GM19395 (cell line): ENCODE measurements around the gene MPC1L.
A peak's percentile ranks its signal among the peaks of the same experiment; 100 is the strongest.
"Not testable (repeated sequence)": the region's sequence is repeated elsewhere in the genome, so short reads cannot be mapped to it uniquely, and the experiment has no call there.

ENCODE experiments used
- ATAC-seq: cut with Tn5 transposase; IDR thresholded peaks from one replicate; pipeline ENCODE4 v1.9.1; 2021; ENCODE audit warnings: mild to moderate bottlenecking, moderate library complexity; ENCODE audit not compliant: unreplicated experiment

Gene MPC1L

DNA sequence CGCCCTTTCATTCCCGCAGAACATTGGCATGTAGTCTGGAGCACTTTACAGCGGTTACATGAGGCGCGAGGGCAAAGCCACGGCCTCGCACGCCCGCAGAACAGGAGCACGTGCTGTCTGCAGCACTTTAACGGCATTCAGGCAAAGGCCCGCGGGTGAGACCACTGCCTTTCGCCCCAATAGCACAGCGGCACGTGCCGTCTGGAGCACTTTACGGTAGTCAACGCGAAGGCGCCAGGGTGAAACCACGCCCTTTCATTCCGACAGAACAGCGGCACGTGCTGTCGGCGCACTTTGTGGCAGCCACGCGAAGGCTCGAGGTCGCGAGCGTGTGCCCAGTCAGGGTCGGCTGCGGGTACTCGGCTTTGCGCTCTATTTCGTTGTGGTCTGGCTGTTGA lies at the start of gene MPC1L:
Gene MPC1L, plus strand, starts transcription at position 290 of the 398 bp plus-strand sequence. CDS start 138 bp downstream, outside the sequence.
- ATAC-seq = no peak

DNA sequence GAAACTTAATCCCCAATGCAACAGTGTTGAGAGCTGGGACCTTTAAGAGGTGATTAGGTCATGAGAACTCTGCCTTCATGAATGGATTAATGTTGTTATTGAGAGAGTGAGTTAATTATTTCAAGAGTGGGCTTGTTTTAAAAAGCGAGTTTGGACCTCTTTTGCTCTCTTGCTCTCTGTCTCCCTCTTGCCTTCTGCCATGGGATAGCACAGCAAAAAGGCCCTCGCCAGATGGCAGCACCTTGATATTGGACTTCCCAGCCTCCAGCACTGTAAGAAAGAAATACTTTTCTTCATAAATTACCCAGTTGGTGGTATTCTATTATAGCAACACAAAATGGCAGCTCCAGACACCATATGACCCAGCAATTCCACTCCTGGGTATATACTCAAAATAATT lies 49.5 kb upstream of the MPC1L start:
- no peak for ATAC-seq

GRCh38 chrX:40575411-40575810 lies 47.8 kb upstream of the MPC1L start:
- not testable (repeated sequence) for ATAC-seq

- no peak for ATAC-seq
These were observed 46.9 kb upstream of the MPC1L start for GRCh38 chrX:40576291-40576690.

DNA sequence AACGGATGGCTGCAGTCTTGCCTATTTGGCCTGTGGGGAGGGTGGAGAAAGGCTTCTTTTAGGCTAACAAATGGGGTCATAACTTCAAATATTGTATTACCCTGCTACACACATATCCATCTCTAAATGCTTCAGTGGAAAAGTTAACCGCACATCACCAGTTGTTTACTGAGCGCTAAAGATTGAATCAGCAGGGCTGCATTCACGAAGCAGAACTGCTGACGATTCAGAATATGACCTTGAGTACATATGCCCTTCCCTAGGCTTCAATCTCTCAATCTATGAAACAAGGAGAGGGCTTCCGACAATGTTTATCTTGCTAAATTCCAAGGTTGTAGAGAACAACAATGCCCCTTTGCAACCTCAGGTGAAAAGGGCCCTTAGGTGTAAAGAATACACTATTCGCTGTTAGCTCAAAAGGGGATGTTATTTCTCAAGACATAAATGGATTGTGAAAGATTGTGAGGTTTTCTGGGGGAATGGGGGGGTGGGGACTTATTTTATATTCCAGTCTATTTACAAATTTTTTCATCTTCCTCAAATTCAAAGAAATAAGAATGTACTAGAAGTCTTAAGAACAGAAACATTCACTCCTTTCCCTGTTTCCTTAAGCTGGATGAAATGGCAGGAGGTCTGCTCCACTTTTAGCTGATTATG lies 45.1 kb upstream of the MPC1L start:
- no peak for ATAC-seq

DNA sequence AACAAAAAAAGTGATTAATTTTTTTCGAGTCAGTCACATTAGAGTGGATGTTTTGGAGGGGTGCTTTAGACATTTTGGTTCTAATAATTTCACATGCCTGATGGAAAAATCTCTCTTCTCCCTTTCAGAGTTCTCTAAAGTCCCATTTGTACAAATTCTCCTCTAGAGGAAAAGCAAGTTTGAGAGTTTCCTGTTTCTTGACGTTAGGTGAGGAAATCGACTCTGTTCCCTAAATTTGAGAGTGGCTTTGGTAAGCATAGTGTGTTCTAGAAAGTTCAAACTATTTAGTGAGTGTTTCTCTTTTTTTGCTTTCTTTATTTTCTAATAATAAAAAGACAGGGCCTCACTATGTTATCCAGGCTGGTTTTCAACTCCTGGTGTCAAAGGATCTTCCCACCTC lies 44.1 kb upstream of the MPC1L start:
- ATAC-seq = no peak

GRCh38 chrX:40579900-40580536 lies 43.2 kb upstream of the MPC1L start:
- ATAC-seq = peak; percentile 62

GRCh38 chrX:40580537-40581335 lies 42.5 kb upstream of the MPC1L start, which contains the start of gene ATP6AP2:
Gene ATP6AP2 (plus strand): TSS chrX:40580970. CDS start chrX:40581066, 96 bp downstream.
- ATAC-seq = peak; percentile 97

GRCh38 chrX:40581336-40581920 lies 41.8 kb upstream of the MPC1L start:
- peak; percentile 1 for ATAC-seq

DNA sequence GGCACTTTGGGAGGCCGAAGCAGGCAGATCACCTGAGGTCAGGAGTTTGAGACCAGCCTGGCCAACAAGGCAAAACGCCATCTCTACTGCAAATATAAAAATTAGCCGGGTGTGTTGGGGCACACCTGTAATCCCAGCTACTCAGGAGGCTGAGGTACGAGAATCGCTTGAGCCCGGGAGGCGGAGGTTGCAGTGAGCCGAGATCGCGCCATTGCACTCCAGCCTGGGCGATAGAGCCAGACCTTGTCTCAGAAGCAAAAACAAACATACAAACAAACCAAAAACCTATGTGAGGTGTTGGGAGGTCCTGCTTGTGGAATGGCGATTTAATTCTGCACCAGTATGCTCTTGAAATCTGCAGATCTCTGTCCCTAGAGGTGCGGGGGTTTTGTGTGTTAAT lies 41.0 kb upstream of the MPC1L start:
- not testable (repeated sequence) for ATAC-seq

DNA sequence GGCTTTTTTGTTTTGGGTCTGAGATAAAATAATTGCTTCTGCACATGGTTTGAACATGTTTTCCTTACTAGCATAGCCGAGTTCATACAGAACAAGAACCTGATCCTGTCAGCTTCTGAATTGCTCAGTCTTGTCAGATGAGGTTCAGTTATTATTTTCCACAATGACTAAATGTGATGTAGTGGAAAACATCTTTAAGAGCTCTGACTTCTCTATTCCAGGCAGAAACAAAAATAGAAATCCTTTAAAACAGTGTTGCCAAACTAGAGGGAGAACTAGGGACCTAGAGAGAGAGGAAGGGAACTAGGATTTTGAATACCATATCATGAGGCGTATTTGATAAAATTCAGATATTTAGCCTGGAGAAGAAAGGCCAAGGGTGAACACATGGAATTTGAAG lies 40.4 kb upstream of the MPC1L start:
- ATAC-seq = no peak

DNA sequence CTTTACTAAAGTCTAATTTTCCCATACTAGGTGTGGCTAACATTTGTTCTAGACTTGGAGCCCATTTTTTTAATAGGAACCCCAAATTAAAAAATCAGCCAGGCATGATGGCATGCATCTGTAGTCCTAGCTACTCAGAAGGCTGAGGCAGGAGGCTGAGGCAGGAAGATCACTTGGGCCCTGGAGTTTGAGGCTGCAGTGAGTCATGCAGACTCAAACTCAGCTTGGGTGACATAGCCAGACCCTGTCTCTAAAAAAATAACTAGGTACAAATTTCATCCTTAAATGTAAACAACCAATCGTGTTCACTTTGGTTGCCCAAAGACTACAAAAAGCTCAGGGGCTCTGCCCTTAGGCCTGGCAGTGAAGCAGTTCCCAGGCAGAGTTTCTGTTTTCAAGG lies 35.6 kb upstream of the MPC1L start:
- not testable (repeated sequence) for ATAC-seq

DNA sequence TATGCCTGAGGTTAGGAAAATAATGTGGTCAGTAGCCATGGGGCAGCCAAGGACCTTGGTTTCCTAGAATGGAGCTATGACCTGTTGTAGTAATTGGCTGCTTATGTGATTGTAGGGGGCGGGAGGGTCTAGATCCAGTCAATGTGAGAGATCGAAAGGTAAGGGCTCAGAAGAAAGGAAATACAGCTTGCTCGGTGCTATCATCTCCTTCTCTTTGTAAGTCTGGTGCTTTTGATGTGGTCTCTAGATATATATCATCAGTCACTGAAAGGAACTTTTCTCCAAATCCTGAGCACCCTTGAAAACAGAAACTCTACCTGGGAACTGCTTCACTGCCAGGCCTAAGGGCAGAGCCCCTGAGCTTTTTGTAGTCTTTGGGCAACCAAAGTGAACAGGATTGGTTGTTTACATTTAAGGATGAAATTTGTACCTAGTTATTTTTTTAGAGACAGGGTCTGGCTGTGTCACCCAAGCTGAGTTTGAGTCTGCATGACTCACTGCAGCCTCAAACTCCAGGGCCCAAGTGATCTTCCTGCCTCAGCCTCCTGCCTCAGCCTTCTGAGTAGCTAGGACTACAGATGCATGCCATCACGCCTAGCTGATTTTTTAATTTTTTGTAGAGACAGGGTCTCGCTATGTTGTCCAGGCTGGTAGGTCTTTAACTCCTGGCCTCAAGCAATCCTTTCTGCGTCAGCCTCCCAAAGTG lies 33.5 kb upstream of the MPC1L start:
- ATAC-seq = not testable (repeated sequence)

DNA sequence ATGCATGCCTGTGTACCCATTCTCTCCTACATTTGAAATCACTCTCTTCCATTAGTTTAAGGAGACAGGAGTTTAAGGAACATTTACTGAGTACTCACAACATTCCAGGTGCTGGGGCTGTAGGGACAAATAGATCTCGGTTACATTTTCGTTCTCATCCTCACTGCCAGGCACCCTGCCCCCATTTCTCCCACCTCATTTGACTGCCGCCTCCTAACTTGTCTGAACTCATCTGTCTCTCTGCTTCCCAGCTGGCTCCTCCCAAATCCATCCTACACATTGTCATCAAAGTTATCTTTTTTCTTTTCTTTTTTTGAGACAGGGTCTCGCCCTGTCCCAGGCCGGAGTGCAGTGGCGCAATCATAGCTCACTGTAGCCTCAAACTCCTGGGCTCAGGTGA lies 19.8 kb upstream of the MPC1L start:
- ATAC-seq = no peak

GRCh38 chrX:40607381-40607780 lies 15.8 kb upstream of the MPC1L start:
- ATAC-seq = no peak

DNA sequence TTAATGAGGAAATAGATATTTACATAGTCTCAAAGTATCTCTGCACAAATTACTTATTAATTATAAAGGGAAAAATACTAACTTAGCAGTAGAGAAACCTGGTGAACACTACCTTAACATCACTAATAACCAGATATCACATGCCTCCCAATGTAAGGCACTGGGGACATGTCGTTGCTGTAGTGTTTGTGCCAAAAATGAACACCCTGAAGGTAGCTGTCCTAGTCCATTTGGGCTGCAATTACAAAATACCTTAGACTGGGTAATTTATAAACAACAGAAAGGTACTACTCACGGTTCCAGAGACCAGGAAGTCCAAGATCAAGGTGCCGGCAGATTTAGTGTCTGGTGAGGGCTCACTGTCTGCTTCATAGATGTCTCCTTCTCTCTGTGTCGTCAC lies 10.7 kb upstream of the MPC1L start:
- ATAC-seq = no peak

- no peak for ATAC-seq
These were observed 7.3 kb upstream of the MPC1L start for GRCh38 chrX:40615976-40616375.

GRCh38 chrX:40617566-40617965 lies 5.7 kb upstream of the MPC1L start:
- no peak for ATAC-seq

- no peak for ATAC-seq
These were observed 619 bp upstream of the MPC1L start for GRCh38 chrX:40622479-40623138.

GRCh38 chrX:40623665-40624064 lies 437 bp downstream of the MPC1L start:
- no peak for ATAC-seq
